ENCODE measurements around the gene TIMP2. TPM values are rescaled to one million over a fixed set of nuclear protein-coding genes. Genes with fewer than 3 reads are reported as not detected.

The TIMP2 gene
- total and polyA plus RNA-seq, 2 of the 4 experiments (the other 2 are of a cell fraction): 43.9 to 416 TPM

- H2AFZ ChIP-seq (replicated peaks; ENCODE audit: low read length, poor library complexity): no peak overlapping the region
- in situ Hi-C loops (cut with MboI; ENCODE audit: low sequenced_read_pairs) (no loop called here), intact Hi-C loops (cut with micrococcal nuclease) (no loop called here), dilution Hi-C loops (cut with HindIII; ENCODE audit: low sequenced_read_pairs, unreplicated experiment) (no loop called here)
- H2AK5ac ChIP-seq (ENCODE audit: low read depth, low read length): peak overlapping the region; percentile 89
- no peak overlapping the region for H2BK20ac ChIP-seq (ENCODE audit: low read depth, low read length)
- peak overlapping the region; percentile 38; the same call in 1 of the 2 replicates for H4K91ac ChIP-seq (ENCODE audit: insufficient read depth, low read depth, low read length)
- POLR2A ChIA-PET (ENCODE audit: unreplicated experiment): no interaction called here
- H3K4me3 ChIP-seq (ENCODE audit: insufficient read depth, low read depth, low read length): no peak overlapping the region
- H3K9me3 ChIP-seq (ENCODE audit: control insufficient read depth, insufficient read depth, low read length): no peaks in the 10 kb centered on the region
- H2BK5ac ChIP-seq (ENCODE audit: low read depth, low read length, poor library complexity, severe bottlenecking): peak overlapping the region; percentile 31
- H3K27me3 ChIP-seq (ENCODE audit: control insufficient read depth, insufficient read depth, low read length): no peaks in the 10 kb centered on the region
- H3K36me3 ChIP-seq (ENCODE audit: control insufficient read depth, insufficient read depth, low read length): no peaks in the 10 kb centered on the region
- H3K14ac ChIP-seq (replicated peaks; ENCODE audit: low read depth, low read length): no peak overlapping the region
- H3K4me2 ChIP-seq (ENCODE audit: low read depth, low read length): no peak overlapping the region
- H3K4me1 ChIP-seq (ENCODE audit: control insufficient read depth, insufficient read depth, low read length): peaks cover 24% of the 10 kb centered on the region
- BruUV-seq (replicated peaks): no TSS peak
- H3K23ac ChIP-seq (ENCODE audit: low read depth, low read length): no peak overlapping the region
- CTCF ChIA-PET: no interaction called here
- ATAC-seq (ENCODE audit: low read depth): no peak
- no peak overlapping the region for H3K9ac ChIP-seq (ENCODE audit: low read depth, low read length)
- peaks cover 0 to 15% of the 10 kb centered on the region in 2 experiments; a peak in 2 of 4 replicates for H3K79me1 ChIP-seq (ENCODE audit: low read depth in 1 of 2, low read length in 2 of 2)
- peak overlapping the region in 1 of 2 experiments; percentile 9; a peak in 1 of 4 replicates for H4K8ac ChIP-seq (ENCODE audit: low read depth in 2 of 2, low read length in 2 of 2)
- H3K4ac ChIP-seq (ENCODE audit: low read depth, low read length): peak overlapping the region; percentile 19; the same call in 1 of the 2 replicates
- no peak overlapping the region for H3K27ac ChIP-seq (ENCODE audit: insufficient read depth, low read length)
- peaks cover 16% of the 10 kb centered on the region for H3K9me1 ChIP-seq (ENCODE audit: insufficient read depth, low read length)
- no peak for TF ChIP-seq POLR2A (IDR thresholded peaks at IDR 0.05; ENCODE audit: low read depth, low read length)
- TF ChIP-seq RCOR1 (IDR thresholded peaks at IDR 0.05; ENCODE audit: insufficient replicate concordance, low read length): no peak
- no peak for TF ChIP-seq RAD21 (IDR thresholded peaks at IDR 0.05; ENCODE audit: low read length)
- TF ChIP-seq CTCF (conservative IDR thresholded peaks at IDR 0.05; ENCODE audit: low read depth, low read length): no peak
- no peak for TF ChIP-seq ELK1 (IDR thresholded peaks at IDR 0.05; ENCODE audit: borderline replicate concordance, low read depth, low read length)
- no peak for TF ChIP-seq SMC3 (IDR thresholded peaks at IDR 0.05; ENCODE audit: low read depth, low read length)
- no peak for TF ChIP-seq FOS (IDR thresholded peaks at IDR 0.05; ENCODE audit: low read depth, low read length)
- TF ChIP-seq MXI1 (IDR thresholded peaks at IDR 0.05; ENCODE audit: borderline replicate concordance, low read depth, low read length): no peak
- TF ChIP-seq CEBPB (IDR thresholded peaks at IDR 0.05; ENCODE audit: low read depth, low read length): no peak
- no peak for TF ChIP-seq CHD1 (IDR thresholded peaks at IDR 0.05; ENCODE audit: low read depth, low read length)
- no peak for TF ChIP-seq USF2 (IDR thresholded peaks at IDR 0.05; ENCODE audit: low read depth, low read length)
- H3K18ac ChIP-seq (ENCODE audit: low read depth, low read length): no peak overlapping the region
- no peak for DNase-seq
- no peak overlapping the region for H2BK15ac ChIP-seq (ENCODE audit: low read depth, low read length)
- peak overlapping the region; percentile 22; the same call in 1 of the 2 replicates for H2BK120ac ChIP-seq (ENCODE audit: low read depth, low read length)
- WGBS, 2 experiments (ENCODE audit: extremely low coverage in 2 of 2, insufficient read length in 1 of 2): 85% methylated on average over 20 of the region's 31 CpGs; no CpG with 5 or more reads in 1 of the 2 experiments
- no peak overlapping the region for H2AK9ac ChIP-seq (replicated peaks; ENCODE audit: low read depth, low read length, poor library complexity)
- H3K56ac ChIP-seq (ENCODE audit: extremely low read depth, insufficient read depth, low read length): no peak overlapping the region
- peaks cover 4% of the 10 kb centered on the region; the same call in 1 of the 2 replicates for H4K20me1 ChIP-seq (ENCODE audit: insufficient read depth, low read length)
- no peak overlapping the region for H4K5ac ChIP-seq (ENCODE audit: low read depth, low read length)
These were observed 5.0 kb upstream of the TIMP2 start for GRCh38 chr17:78929908-78930775.
